Fibroblast of pulmonary artery (primary cell): ENCODE results near the gene TPO.

ENCODE experiments used
- DNase-seq: peaks from one replicate; pipeline ENCODE4 v3.0.0-alpha.2; 2010; ENCODE audit warnings: low read depth
- H3K4me3 ChIP-seq: replicated peaks from 2 replicates; pipeline ENCODE4 v1.5.1; 2011; ENCODE audit warnings: low read depth, mild to moderate bottlenecking, control low read depth, low read length, moderate library complexity
- CTCF ChIP-seq: IDR thresholded peaks from 2 replicates; pipeline ENCODE4 v1.5.1; 2011; ENCODE audit warnings: mild to moderate bottlenecking, control low read depth, low read length, inconsistent platforms; ENCODE audit errors: missing control alignments

TPO gene

GRCh38 chr2:1394709-1395408, 18.4 kb upstream of the TPO start:
- DNase-seq, result no peak
- TF ChIP-seq CTCF, result no peak
- H3K4me3 ChIP-seq, result no peak overlapping the region

- no peak for DNase-seq
- no peak for TF ChIP-seq CTCF
- no peak overlapping the region for H3K4me3 ChIP-seq
Measured at GRCh38 chr2:1397350-1397749, 15.9 kb upstream of the TPO start.

GRCh38 chr2:1398191-1398590, 15.1 kb upstream of the TPO start:
- H3K4me3 ChIP-seq, result no peak overlapping the region
- no peak for DNase-seq
- TF ChIP-seq CTCF, result no peak

GRCh38 chr2:1400943-1401735, 12.1 kb upstream of the TPO start:
- no peak for TF ChIP-seq CTCF
- no peak for DNase-seq
- no peak overlapping the region for H3K4me3 ChIP-seq

GRCh38 chr2:1402064-1402463, 11.2 kb upstream of the TPO start:
- TF ChIP-seq CTCF, result no peak
- no peak overlapping the region for H3K4me3 ChIP-seq
- no peak for DNase-seq

GRCh38 chr2:1403565-1403964, 9.7 kb upstream of the TPO start:
- no peak for DNase-seq
- TF ChIP-seq CTCF, result no peak
- H3K4me3 ChIP-seq, result no peak overlapping the region
